GM23338 (cell line): ENCODE results near the gene CPNE1. TPM values are rescaled to one million over a fixed set of nuclear protein-coding genes. Genes with fewer than 3 reads are reported as not detected.

ENCODE experiments used
- ATAC-seq: fragments of 200-7000 bp; cut with Tn5 transposase; 3 replicates; pipeline ENCODE4 v1.9.1; 2020
- DNase-seq: peaks from one replicate; pipeline ENCODE4 v3.0.0-alpha.2; 2015; ENCODE audit warnings: low spot score
- H2AFZ ChIP-seq: fragments of 200-600 bp; sonication (generic); 2 replicates; pipeline ENCODE4 v1.8.0; 2016; ENCODE audit warnings: antibody characterized with exemption, mild to moderate bottlenecking, moderate library complexity
- H3F3A ChIP-seq: fragments of 200-600 bp; sonication (generic); replicated peaks from 2 replicates; pipeline ENCODE4 v1.8.0; 2017; ENCODE audit warnings: antibody characterized with exemption, mixed run types, low read depth
- H3K27ac ChIP-seq: fragments of 200-600 bp; sonication (generic); 2 replicates; pipeline ENCODE4 v1.6.1; 2016; ENCODE audit warnings: low read depth
- H3K27me3 ChIP-seq: fragments of 200-600 bp; sonication (generic); 2 replicates; pipeline ENCODE4 v1.8.0; 2016; ENCODE audit warnings: mild to moderate bottlenecking, mixed run types, moderate library complexity; ENCODE audit not compliant: insufficient read depth
- H3K36me3 ChIP-seq: fragments of 200-600 bp; sonication (generic); 2 replicates; pipeline ENCODE4 v1.8.0; 2016; ENCODE audit warnings: mild to moderate bottlenecking; ENCODE audit not compliant: insufficient read depth
- H3K4me1 ChIP-seq: fragments of 200-600 bp; sonication (generic); 2 replicates; pipeline ENCODE4 v1.8.0; 2016; ENCODE audit warnings: mild to moderate bottlenecking, moderate library complexity; ENCODE audit not compliant: insufficient read depth
- H3K4me2 ChIP-seq: fragments of 200-600 bp; sonication (generic); 2 replicates; pipeline ENCODE4 v1.7.1; 2017; ENCODE audit warnings: mixed run types
- H3K4me3 ChIP-seq: fragments of 200-600 bp; sonication (generic); 2 replicates; pipeline ENCODE4 v1.6.1; 2016; ENCODE audit warnings: mixed run types
- H3K79me2 ChIP-seq: fragments of 200-600 bp; sonication (generic); replicated peaks from 2 replicates; pipeline ENCODE4 v1.8.0; 2017; ENCODE audit warnings: mild to moderate bottlenecking; ENCODE audit not compliant: insufficient read depth
- H3K9me2 ChIP-seq: fragments of 200-600 bp; sonication (generic); 2 replicates; pipeline ENCODE4 v1.8.0; 2017; ENCODE audit not compliant: insufficient read depth
- H4K20me1 ChIP-seq: fragments of 200-600 bp; sonication (generic); replicated peaks from 2 replicates; pipeline ENCODE4 v1.8.0; 2017; ENCODE audit warnings: mild to moderate bottlenecking; ENCODE audit not compliant: insufficient read depth
- H3K27ac Mint-ChIP-seq: 2 replicates; pipeline ENCODE4 v1.8.0; 2020; ENCODE audit warnings: inconsistent platforms, mild to moderate bottlenecking, moderate library complexity, mixed read lengths
- H3K27me3 Mint-ChIP-seq: 3 replicates; pipeline ENCODE4 v1.8.0; 2022; ENCODE audit warnings: low read depth, mild to moderate bottlenecking, moderate library complexity, mixed read lengths, inconsistent platforms; ENCODE audit not compliant: insufficient read depth, poor library complexity
- H3K36me3 Mint-ChIP-seq: 3 replicates; pipeline ENCODE4 v1.8.0; 2021; ENCODE audit warnings: low read depth, mild to moderate bottlenecking, inconsistent platforms, moderate library complexity, mixed read lengths
- H3K4me1 Mint-ChIP-seq: 3 replicates; pipeline ENCODE4 v1.8.0; 2020; ENCODE audit warnings: mild to moderate bottlenecking, inconsistent platforms, mixed read lengths
- H3K4me3 Mint-ChIP-seq: 3 replicates; pipeline ENCODE4 v1.8.0; 2021; ENCODE audit warnings: moderate library complexity, mild to moderate bottlenecking, inconsistent platforms, mixed read lengths
- H3K9me3 Mint-ChIP-seq: 3 replicates; pipeline ENCODE4 v1.8.0; 2020; ENCODE audit warnings: moderate library complexity, mild to moderate bottlenecking, inconsistent platforms, mixed read lengths
- CREB1 ChIP-seq: fragments of 250-450 bp; sonication (Bioruptor Pico); IDR thresholded peaks from 2 replicates; pipeline ENCODE4 v1.5.0; 2020; ENCODE audit warnings: low read depth, mild to moderate bottlenecking, moderate library complexity
- CTCF ChIP-seq, 2 experiments: fragments of 200-600 bp in 1 of 2; sonication (generic) in 1 of 2; conservative IDR thresholded peaks; 2 replicates each; pipeline versions ENCODE4 v1.5.1 to v1.6.1; 2016 to 2017; ENCODE audit warnings: antibody characterized with exemption in 2 of 2, low read depth in 2 of 2, mild to moderate bottlenecking in 2 of 2, moderate library complexity in 1 of 2
- ETS1 ChIP-seq: IDR thresholded peaks from 2 replicates; pipeline ENCODE4 v1.6.1; 2016; ENCODE audit warnings: antibody characterized with exemption
- EZH2 ChIP-seq: fragments of 200-600 bp; sonication (generic); IDR thresholded peaks from one replicate; pipeline ENCODE4 v1.8.0; 2017; ENCODE audit warnings: antibody characterized with exemption, mild to moderate bottlenecking, low read depth; ENCODE audit not compliant: unreplicated experiment
- JUNB ChIP-seq: IDR thresholded peaks from one replicate; pipeline ENCODE4 v1.6.1; 2016; ENCODE audit warnings: antibody characterized with exemption; ENCODE audit not compliant: unreplicated experiment
- NANOG ChIP-seq: IDR thresholded peaks from 2 replicates; pipeline ENCODE4 v1.6.1; 2016; ENCODE audit warnings: antibody characterized with exemption, borderline replicate concordance
- REST ChIP-seq: IDR thresholded peaks from one replicate; pipeline ENCODE4 v1.6.1; 2018; ENCODE audit warnings: antibody characterized with exemption; ENCODE audit not compliant: unreplicated experiment
- ZNF114 ChIP-seq: fragments of 250-450 bp; sonication (Bioruptor Pico); IDR thresholded peaks from 2 replicates; pipeline ENCODE4 v1.5.0; 2020; ENCODE audit warnings: mild to moderate bottlenecking, moderate library complexity
- ZNF331 ChIP-seq: fragments of 250-450 bp; sonication (Bioruptor Pico); IDR thresholded peaks from 2 replicates; pipeline ENCODE4 v1.5.0; 2020; ENCODE audit warnings: low read depth, mild to moderate bottlenecking, moderate library complexity
- ZNF462 ChIP-seq: fragments of 250-450 bp; sonication (Bioruptor Pico); IDR thresholded peaks from 2 replicates; pipeline ENCODE4 v1.5.0; 2020; ENCODE audit warnings: mild to moderate bottlenecking, moderate library complexity
- polyA plus RNA-seq: library from polyadenylated mRNA; unstranded; fragments of >200 nt; fragmentation: Nextera tagmentation; extraction: Ambion mirVana; gene quantifications from 2 replicates; pipeline ENCODE4 v1.2.1, GENCODE V29; 2016
- total RNA-seq: library from RNA; depleted of rRNA; stranded (reverse); fragments of >200 nt; shearing (Covaris generic); gene quantifications from 2 replicates; pipeline ENCODE4 v1.2.3, GENCODE V29; 2014

Gene CPNE1
- total and polyA plus RNA-seq, 2 experiments from 2014 or later = 189 to 196 TPM

- no peak for TF ChIP-seq ZNF462 (CRISPR knock-in tag)
Measured at GRCh38 chr20:35627121-35627520, 37.6 kb downstream of the CPNE1 start (continued).

- Histone ChIP-seq H3K9me2 (no peaks in the 10 kb centered on the region), H3K27ac (no peak overlapping the region), H3K36me3 (peaks cover 33% of the 10 kb centered on the region), H4K20me1 (no peaks in the 10 kb centered on the region; the same call in 1 of the 2 replicates), H2AFZ (no peak overlapping the region), H3F3A (peaks cover 8% of the 10 kb centered on the region; the same call in 1 of the 2 replicates), H3K27me3 (no peaks in the 10 kb centered on the region), H3K4me1 (no peaks in the 10 kb centered on the region), H3K79me2 (no peaks in the 10 kb centered on the region), H3K4me2 (no peak overlapping the region), H3K4me3 (no peak overlapping the region)
- H3K9me3 Mint-ChIP-seq = no peaks in the 10 kb centered on the region
- H3K4me3 Mint-ChIP-seq = no peak overlapping the region
- ATAC-seq (no peak), DNase-seq (no peak)
- H3K27me3 Mint-ChIP-seq = peaks cover 2% of the 10 kb centered on the region
- no peaks in the 10 kb centered on the region for H3K4me1 Mint-ChIP-seq
- H3K27ac Mint-ChIP-seq = 0 out of 2 replicates have a peak overlapping the region, but pooled peaks have one; percentile 56
- H3K36me3 Mint-ChIP-seq = peaks cover 52% of the 10 kb centered on the region
- TF ChIP-seq CTCF (conservative IDR thresholded peaks at IDR 0.05; ENCODE audit: low read depth in 2 of 2) (no peak), NANOG (no peak), EZH2 (no peak), REST (no peak), ZNF331 (CRISPR knock-in tag) (no peak), ZNF114 (CRISPR knock-in tag) (no peak), CREB1 (CRISPR knock-in tag) (no peak), JUNB (no peak), ETS1 (no peak)
Measured at GRCh38 chr20:35626386-35627001, 38.2 kb downstream of the CPNE1 start.
